ENCODE results near the gene MAPK10.

DNA sequence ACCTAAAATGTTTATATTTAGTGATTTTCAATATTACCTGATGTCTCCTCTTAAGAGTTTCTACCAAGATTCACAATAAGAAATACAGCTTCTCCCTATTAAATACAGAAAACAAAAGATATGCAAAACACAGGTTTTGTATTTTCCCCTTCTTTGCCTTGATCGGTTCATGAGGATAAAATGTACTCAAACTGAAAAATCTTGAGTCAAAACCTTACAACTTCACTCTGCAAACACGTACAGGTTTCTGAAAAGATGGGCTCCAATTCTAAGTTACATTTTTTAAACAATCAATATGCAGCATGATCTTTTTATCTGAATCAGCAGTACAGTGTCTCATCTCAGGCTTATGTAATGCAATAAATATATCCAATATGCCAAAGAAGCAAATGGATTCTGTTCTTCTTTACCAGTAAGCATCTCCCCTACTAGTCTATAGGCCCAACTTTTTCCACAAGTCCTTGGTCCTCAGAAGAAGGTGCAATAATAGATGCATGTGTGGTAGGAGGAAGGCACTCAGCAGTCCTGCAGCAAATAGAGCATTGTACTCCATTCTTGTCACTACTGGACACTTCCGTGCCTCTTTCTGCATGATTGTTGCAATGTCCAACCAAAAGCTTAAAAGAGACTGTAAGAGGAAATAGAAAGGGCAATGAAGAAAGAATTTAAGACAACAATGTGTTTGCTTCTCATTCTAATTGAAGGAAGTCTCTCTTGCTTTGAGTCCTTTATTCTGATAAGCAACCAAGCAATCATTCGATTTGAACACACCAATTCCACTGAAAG is 3.2 kb downstream of the MAPK10 start:
- TF ChIP-seq, protein P1, sequence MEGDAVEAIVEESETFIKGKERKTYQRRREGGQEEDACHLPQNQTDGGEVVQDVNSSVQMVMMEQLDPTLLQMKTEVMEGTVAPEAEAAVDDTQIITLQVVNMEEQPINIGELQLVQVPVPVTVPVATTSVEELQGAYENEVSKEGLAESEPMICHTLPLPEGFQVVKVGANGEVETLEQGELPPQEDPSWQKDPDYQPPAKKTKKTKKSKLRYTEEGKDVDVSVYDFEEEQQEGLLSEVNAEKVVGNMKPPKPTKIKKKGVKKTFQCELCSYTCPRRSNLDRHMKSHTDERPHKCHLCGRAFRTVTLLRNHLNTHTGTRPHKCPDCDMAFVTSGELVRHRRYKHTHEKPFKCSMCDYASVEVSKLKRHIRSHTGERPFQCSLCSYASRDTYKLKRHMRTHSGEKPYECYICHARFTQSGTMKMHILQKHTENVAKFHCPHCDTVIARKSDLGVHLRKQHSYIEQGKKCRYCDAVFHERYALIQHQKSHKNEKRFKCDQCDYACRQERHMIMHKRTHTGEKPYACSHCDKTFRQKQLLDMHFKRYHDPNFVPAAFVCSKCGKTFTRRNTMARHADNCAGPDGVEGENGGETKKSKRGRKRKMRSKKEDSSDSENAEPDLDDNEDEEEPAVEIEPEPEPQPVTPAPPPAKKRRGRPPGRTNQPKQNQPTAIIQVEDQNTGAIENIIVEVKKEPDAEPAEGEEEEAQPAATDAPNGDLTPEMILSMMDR (IDR thresholded peaks at IDR 0.05; ENCODE audit: extremely low read depth in 1 of 2, insufficient read depth in 1 of 2, low read depth in 1 of 2, low read length in 2 of 2) = no peak
- TF ChIP-seq, protein P2, sequence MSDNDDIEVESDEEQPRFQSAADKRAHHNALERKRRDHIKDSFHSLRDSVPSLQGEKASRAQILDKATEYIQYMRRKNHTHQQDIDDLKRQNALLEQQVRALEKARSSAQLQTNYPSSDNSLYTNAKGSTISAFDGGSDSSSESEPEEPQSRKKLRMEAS (IDR thresholded peaks at IDR 0.05; ENCODE audit: insufficient read depth, insufficient read length) = no peak
- TF ChIP-seq POLR2A (IDR thresholded peaks at IDR 0.05; ENCODE audit: low read depth, low read length) = no peak
- TF ChIP-seq GATA2 (IDR thresholded peaks at IDR 0.05; ENCODE audit: insufficient read depth, insufficient read length, low read depth, low read length) = no peak
- TF ChIP-seq EZH2 (IDR thresholded peaks at IDR 0.05; ENCODE audit: borderline replicate concordance, low read depth, low read length, severe bottlenecking) = no peak
- TF ChIP-seq POLR2AphosphoS5 (IDR thresholded peaks at IDR 0.05; ENCODE audit: insufficient read depth, low read depth, low read length) = no peak
- TF ChIP-seq MYC (IDR thresholded peaks at IDR 0.05; ENCODE audit: low read depth, low read length) = no peak
- TF ChIP-seq FOS (IDR thresholded peaks at IDR 0.05; ENCODE audit: borderline replicate concordance, insufficient read depth, low read length) = no peak
- TF ChIP-seq JUN (IDR thresholded peaks at IDR 0.05; ENCODE audit: borderline replicate concordance, insufficient read depth, insufficient read length, low read depth) = no peak

Measured in endothelial cell of umbilical vein (primary cell).